ENCODE measurements around the gene MAP4K5. TPM values are rescaled to one million over a fixed set of nuclear protein-coding genes. Genes with fewer than 3 reads are reported as not detected.

The MAP4K5 gene
- total RNA-seq, 1 donor from 2014 or later = 34.1 TPM

GRCh38 chr14:50524060-50524459 lies 8.3 kb downstream of the MAP4K5 start:
- intact Hi-C loops (cut with micrococcal nuclease) = no loop called here
- CTCF ChIA-PET = interaction anchor here (1.3 kb wide), 1 partner anchor 9 kb away, joined by 3 read pairs; no protein-coding TSS in a partner anchor
- ATAC-seq (ENCODE audit: low read depth) (peak; percentile 49), DNase-seq (no peak)
- Mint-ChIP-seq H3K4me1 (peaks cover 55% of the 10 kb centered on the region), H3K9me3 (no peaks in the 10 kb centered on the region), H3K36me3 (ENCODE audit: low read depth) (peaks cover 9% of the 10 kb centered on the region), H3K27ac (peak overlapping the region; percentile 67), H3K27me3 (no peaks in the 10 kb centered on the region), H3K4me3 (peak overlapping the region; percentile 2)
- POLR2A ChIA-PET = interaction anchor here (0.6 kb wide), 3 partner anchors 132 to 191 kb away, joined by 4 to 8 read pairs (median 8); no protein-coding TSS in a partner anchor
- no peak for TF ChIP-seq CTCF (IDR thresholded peaks at IDR 0.05)

GRCh38 chr14:50523271-50524041 lies 8.9 kb downstream of the MAP4K5 start:
- ChIA-PET CTCF (interaction anchor here (1.3 kb wide), 1 partner anchor 10 kb away, joined by 3 read pairs; no protein-coding TSS in a partner anchor), POLR2A (no interaction called here)
- H3K27me3 Mint-ChIP-seq = no peaks in the 10 kb centered on the region
- TF ChIP-seq CTCF (IDR thresholded peaks at IDR 0.05) = no peak
- DNase-seq (no peak), ATAC-seq (ENCODE audit: low read depth) (no peak)
- H3K4me3 Mint-ChIP-seq = peak overlapping the region; percentile 2
- peaks cover 51% of the 10 kb centered on the region for H3K4me1 Mint-ChIP-seq
- H3K27ac Mint-ChIP-seq = peak overlapping the region; percentile 67
- H3K9me3 Mint-ChIP-seq = no peaks in the 10 kb centered on the region
- H3K36me3 Mint-ChIP-seq (ENCODE audit: low read depth) = peaks cover 8% of the 10 kb centered on the region
- intact Hi-C loops (cut with micrococcal nuclease) = no loop called here

- intact Hi-C loops (cut with micrococcal nuclease) = loop anchor here (1.0 kb wide), 1 partner anchor 10 kb away; the partner anchor contains the start of gene MAP4K5
- Mint-ChIP-seq H3K9me3 (no peaks in the 10 kb centered on the region), H3K27ac (peak overlapping the region; percentile 57), H3K4me3 (peak overlapping the region; percentile 2), H3K4me1 (peaks cover 47% of the 10 kb centered on the region), H3K36me3 (ENCODE audit: low read depth) (peaks cover 9% of the 10 kb centered on the region), H3K27me3 (no peaks in the 10 kb centered on the region)
- CTCF ChIA-PET = interaction anchor here (1.0 kb wide), 1 partner anchor 10 kb away, joined by 3 read pairs; the partner anchor contains the start of gene MAP4K5
- POLR2A ChIA-PET = interaction anchor here (0.6 kb wide), 1 partner anchor 22 kb away, joined by 3 read pairs; no protein-coding TSS in a partner anchor
- ATAC-seq (ENCODE audit: low read depth) = no peak
- TF ChIP-seq CTCF (IDR thresholded peaks at IDR 0.05) = no peak
- no peak for DNase-seq
Measured at GRCh38 chr14:50521912-50522341, 10.4 kb downstream of the MAP4K5 start.

GRCh38 chr14:50520947-50521815 lies 11.2 kb downstream of the MAP4K5 start:
- peak overlapping the region; percentile 66 for H3K27ac Mint-ChIP-seq
- no peak for DNase-seq
- CTCF ChIA-PET = interaction anchor here (1.0 kb wide), 1 partner anchor 11 kb away, joined by 3 read pairs; the partner anchor contains the start of gene MAP4K5
- TF ChIP-seq CTCF (IDR thresholded peaks at IDR 0.05) = no peak
- intact Hi-C loops (cut with micrococcal nuclease) = loop anchor here (1.0 kb wide), 1 partner anchor 11 kb away; the partner anchor contains the start of gene MAP4K5
- H3K4me1 Mint-ChIP-seq = peaks cover 44% of the 10 kb centered on the region
- POLR2A ChIA-PET = no interaction called here
- peaks cover 6% of the 10 kb centered on the region for H3K36me3 Mint-ChIP-seq (ENCODE audit: low read depth)
- ATAC-seq (ENCODE audit: low read depth) = peak; percentile 71
- H3K4me3 Mint-ChIP-seq = peak overlapping the region; percentile 2
- H3K27me3 Mint-ChIP-seq = no peaks in the 10 kb centered on the region
- no peaks in the 10 kb centered on the region for H3K9me3 Mint-ChIP-seq
